Keratinocyte (primary cell): ENCODE results near the gene MRPS35.

ENCODE experiments used
- CTCF ChIP-seq, 3 experiments: IDR thresholded peaks in 1 of 3; conservative IDR thresholded peaks in 1 of 3; optimal IDR thresholded peaks in 1 of 3; 2 replicates in 2 of 3; 3 replicates in 1 of 3; pipeline versions ENCODE3 to v1.5.1; 2011; ENCODE audit warnings: low read length in 3 of 3, mild to moderate bottlenecking in 3 of 3, moderate library complexity in 2 of 3, control low read depth in 1 of 3, inconsistent platforms in 1 of 3; ENCODE audit not compliant: insufficient read depth in 2 of 3; ENCODE audit errors: extremely low read depth in 1 of 3
- EZH2 ChIP-seq: IDR thresholded peaks from one replicate; pipeline ENCODE4 v1.6.1; 2012; ENCODE audit warnings: inconsistent platforms, mild to moderate bottlenecking, low read length, moderate library complexity

DNA sequence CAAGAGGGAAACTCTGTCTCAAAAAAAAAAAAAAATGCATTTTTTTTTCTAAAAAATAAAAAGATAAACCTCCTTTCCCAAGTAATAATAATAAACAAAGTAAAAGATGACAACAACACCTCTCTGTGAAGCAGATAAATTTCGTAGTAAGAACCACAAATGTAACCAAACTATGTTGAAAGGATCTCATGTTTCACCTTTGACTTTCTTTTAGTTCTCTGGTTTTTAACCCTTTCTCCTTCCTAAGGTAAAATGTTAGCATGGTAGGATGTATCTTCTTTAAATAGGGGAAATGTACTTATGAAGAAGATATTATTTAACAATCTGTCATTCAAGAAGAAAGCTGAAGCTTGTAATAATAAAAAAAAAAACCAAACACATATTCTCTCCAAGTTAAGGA is 67.6 kb downstream of the MRPS35 start:
- TF ChIP-seq EZH2 (no peak), CTCF (optimal IDR thresholded peaks at IDR 0.05 in 1 of 3, IDR thresholded peaks at IDR 0.05 in 1 of 3, conservative IDR thresholded peaks at IDR 0.05 in 1 of 3; ENCODE audit: extremely low read depth in 1 of 3, insufficient read depth in 2 of 3, low read length in 3 of 3) (no peak)
